HG02970 (cell line): ENCODE data around the gene THRB.
A peak's percentile ranks its signal among the peaks of the same experiment; 100 is the strongest.

Source experiments
- ATAC-seq: cut with Tn5 transposase; IDR thresholded peaks from one replicate; pipeline ENCODE4 v1.9.1; 2021; ENCODE audit warnings: mild to moderate bottlenecking, moderate library complexity, moderate number of reproducible peaks; ENCODE audit not compliant: unreplicated experiment, low FRiP score

The THRB gene

DNA sequence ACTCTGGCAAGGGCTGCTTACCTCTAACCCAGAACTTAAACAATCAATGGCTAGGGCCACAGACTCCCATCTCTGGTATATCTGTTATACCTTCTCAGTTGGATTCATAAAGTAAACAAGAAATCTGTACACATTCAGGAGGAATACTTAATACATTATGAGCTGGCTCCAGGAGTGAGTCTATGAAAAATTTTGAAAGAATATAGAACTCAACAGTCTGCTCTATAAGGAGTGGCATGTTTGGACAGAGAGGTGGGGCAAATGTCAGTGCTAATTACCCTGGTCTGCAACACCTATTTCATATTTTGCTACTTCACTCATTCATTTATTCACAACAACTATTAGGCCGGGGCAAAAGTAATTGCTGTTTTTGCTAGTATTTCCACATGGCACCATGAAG lies 245.1 kb downstream of the THRB start:
- ATAC-seq = no peak

DNA sequence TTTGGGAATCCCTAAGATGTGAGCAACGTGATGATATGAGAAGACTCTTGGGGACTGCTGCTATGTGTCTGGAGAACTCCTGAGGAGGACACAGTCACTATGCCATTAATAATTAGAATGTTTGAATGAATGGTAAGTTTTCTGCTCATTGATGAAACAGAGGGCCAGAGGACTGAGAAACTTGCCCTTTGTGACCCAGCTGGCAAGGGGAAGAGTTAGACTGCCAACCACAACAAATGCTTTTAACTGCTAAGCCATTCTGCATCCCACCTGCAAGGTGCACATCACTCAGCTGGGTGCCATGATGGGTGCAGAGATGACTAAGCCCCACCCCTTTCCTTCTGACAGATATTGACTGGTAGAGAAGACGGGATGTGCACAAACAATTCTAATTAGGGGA lies 249.6 kb downstream of the THRB start:
- ATAC-seq = no peak

DNA sequence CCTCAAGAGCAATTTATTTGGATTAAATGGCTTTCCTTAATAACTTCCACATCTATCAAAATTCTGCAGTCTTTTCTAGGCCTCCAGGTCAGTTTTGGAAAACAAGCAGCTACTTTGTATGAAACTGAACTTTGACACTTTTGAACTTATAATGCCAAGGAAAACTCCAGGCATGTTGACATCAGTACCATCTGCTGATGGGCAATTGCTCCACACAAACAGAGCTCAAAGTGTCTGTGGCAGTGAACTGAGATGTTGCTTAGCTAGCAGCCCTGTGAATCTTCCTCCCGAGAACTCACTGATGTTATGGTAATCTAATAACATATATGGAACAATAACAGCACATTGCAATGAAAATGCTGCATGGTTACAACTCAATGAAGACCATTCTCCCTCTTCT lies 250.2 kb downstream of the THRB start:
- ATAC-seq = no peak

DNA sequence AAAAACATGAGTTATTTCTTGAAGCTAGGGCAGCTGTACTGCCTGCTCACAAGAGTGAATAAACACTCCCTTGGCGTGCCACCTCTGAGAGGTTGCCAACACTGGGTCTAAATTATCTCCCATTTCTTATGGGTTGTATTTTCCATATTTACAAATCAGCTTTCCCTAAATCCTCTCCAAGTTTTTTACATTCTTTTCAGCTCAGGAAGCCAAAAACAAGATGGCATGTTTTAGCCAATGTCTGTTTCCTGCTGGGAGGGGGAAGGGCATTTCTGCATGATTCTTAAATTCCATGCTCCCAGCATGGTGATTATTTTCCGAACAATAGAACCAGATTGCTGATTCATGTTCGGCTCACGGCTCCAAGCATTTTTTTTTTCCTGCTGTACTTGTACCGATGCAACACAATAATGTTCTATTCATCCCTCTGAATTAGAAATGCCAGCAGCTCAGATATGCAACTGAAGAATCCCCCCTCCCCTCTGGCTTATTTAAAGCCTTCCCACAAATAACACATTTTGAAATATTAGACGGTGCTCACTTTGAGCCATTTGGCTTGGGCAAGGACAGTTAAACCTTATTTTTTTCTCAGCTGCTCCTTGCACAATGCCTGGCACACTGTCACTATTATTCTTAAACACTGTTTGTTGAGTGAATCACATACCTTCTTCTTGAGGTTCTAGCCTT lies 252.5 kb downstream of the THRB start:
- ATAC-seq = no peak

DNA sequence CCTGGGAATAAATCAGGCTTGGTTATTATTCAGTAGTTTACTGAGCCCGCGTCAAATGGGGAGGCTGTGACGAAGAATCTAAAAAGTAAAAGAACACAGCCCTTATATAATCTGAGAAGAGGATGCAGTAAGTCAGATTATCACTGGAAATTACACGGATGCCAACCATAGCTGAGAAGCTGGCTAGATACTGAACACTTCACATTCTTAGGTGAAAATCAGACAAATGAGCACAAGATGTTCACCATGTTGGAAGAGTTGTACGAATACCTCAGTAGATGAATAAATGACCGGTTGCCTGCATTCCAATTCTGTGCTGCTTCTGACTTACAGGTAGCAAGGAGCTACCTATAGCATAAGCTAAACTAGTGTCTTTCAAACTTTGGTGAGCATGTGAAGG lies 254.3 kb downstream of the THRB start:
- ATAC-seq = no peak

DNA sequence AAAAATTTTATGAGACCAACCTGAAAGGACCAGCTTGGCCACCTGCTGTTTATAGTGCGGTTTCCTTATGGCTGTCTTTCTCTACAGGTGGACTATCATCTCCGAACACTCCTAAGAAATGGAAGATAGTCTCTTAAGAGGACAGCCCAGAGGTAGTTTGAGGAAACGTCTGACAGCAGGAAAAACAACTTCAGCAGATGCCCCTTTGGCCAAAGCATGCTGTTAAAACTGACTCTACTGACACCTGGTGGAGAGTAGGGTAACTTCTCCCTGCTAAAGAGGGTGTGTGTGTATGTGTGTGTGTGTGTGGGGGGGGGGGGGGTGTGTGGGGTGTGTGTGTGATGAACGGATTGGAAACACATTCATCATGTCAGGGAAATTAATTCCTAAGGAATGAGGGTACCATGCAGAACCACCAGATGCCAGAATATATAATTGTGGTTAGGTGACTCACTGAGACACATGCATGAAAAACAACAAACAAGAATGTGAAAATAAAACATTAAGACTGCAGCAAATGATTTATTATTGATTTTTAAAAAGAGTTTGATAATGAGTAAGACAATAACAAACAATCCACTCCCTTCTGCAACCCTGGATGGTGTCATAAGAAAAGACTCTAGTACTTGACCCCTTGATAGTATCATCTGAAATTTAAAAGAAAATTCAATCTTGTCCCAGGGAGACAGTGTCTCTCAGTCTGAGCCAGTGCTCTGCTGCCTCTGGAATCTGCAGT lies 256.5 kb downstream of the THRB start:
- ATAC-seq = peak; percentile 65

DNA sequence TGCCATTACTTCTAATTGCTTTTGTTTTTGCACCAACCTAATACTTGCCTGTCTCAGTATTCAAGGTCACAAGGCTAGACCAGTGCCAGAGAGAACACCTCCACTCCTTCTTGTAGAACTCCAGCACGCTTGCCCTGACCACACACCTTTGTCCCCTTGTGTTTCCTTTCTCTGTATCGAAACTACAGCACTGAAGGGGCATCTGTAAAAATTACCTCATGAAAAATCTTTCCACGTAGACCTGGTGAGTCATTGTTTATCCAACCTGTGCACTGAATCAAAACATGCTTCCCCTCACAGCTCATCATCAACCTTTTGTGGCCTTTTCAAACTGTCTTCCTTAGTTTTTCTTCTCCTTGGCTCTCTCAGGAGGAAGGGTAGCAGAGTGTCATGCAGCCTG lies 259.5 kb downstream of the THRB start:
- ATAC-seq = no peak

DNA sequence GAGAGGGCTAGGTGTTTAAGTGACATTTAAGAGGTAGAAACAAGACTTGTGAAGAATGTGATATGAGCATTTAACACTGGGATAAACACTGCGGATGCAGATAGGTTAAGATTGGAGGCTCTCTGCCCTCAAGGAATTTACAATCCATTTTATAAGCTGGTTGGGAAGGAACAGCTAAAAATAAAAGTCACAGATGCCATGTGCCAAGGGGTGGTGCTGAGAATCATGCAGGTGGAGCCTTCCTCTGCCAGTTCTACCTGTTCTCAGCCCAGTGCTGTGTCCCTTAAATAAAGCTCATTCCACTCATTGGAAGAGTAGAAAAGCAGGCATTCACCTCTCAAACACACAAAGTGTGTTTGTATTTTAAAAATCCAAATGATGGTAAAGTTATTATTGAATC lies 261.9 kb downstream of the THRB start:
- ATAC-seq = no peak

DNA sequence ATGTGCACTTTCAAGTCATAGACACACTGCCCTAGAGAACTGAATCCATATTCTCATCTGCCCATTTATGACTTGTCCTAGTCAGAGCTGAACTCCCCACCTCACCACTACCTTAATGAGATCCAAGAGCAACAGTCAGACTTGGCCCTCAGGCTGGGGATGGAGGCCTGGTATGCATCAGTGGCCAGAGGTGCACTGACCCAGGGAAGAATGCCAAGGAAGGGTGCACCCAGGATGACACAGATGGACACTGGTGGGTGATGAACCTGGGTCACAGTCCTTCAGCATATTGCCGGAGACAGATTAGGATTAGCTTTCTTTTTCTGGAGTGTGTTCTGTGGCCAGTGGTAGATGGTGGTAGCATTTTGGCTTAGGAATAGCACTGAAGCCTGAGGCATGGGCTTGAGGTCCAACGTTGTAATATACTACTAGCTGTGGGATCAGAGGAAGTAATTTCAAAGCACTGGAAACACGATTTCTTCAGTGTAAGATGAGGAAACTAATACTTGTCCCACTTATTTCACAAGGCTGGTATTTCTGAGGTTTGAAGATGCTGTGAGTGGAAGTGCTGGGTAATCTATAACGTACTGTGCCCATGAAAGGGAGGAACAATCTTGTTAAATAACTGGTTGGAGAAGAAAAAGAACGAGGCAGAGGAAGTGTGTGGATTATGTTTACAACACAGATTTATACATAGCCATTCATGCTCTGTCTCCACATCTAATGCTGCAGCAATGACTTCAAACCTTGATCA lies 265.0 kb downstream of the THRB start:
- no peak for ATAC-seq

DNA sequence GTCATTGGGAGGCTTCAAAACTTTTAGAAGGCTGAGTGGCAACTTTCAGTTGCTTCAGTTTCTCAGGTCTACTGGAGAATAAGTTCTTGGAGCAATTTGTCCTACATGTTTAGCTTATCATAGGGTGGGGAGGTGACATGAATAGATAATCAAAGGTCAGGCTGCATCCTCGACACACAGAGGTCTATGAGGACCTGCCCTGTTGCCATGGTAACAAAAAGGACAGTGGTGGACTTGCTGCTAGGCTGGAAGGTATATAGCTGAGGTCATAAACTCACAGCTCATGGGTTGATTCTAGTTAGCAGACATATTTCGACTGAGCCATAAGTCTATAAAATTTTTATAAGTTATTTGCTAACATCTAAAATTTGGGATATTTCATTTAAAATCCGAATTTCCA lies 267.0 kb downstream of the THRB start:
- ATAC-seq = no peak

DNA sequence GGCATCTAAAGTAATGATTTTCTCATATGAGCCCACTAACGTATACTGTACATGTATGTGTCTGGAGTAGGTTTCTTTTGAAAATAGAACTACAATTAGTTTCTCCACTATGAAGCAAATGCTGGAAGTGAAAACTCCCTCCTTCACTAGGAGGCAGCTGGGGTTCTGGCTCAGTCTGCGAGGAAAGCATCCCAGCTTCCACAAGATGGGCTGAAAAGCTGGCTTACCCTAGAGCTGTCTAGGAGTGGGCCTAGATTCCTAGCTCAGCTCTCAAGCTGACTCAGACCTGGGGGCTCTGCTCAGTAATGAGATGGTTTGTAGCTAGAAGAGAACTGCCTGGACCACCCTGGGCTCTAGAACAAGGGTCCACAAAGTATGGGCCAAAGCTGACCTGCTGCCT lies 268.3 kb downstream of the THRB start:
- ATAC-seq = no peak

DNA sequence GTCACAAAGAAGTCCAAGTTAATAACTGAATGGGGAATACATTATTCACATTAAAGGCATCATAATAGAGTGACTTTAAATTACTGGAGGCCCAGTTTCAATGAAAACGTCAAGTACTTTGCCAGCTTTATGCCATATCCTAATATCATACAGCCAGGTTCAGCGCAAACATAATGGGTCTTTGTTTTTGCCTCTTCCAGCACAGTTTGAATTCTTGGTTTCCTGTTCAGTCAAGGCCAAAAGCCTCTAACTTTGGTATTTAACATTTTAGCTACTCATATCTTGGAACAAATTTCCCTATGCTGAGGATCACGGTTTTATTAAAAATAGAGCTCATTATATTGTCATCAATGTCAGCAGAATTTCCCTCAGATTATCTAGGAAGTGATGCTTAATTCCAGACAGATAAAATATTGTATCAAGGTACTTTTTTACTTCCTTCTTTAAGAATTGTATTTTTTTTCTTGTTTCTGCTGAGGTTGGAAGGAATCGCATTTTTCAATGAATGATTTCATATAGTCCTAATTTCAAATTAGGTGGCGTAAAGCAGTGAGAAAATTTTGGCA lies 269.2 kb downstream of the THRB start:
- ATAC-seq = no peak

DNA sequence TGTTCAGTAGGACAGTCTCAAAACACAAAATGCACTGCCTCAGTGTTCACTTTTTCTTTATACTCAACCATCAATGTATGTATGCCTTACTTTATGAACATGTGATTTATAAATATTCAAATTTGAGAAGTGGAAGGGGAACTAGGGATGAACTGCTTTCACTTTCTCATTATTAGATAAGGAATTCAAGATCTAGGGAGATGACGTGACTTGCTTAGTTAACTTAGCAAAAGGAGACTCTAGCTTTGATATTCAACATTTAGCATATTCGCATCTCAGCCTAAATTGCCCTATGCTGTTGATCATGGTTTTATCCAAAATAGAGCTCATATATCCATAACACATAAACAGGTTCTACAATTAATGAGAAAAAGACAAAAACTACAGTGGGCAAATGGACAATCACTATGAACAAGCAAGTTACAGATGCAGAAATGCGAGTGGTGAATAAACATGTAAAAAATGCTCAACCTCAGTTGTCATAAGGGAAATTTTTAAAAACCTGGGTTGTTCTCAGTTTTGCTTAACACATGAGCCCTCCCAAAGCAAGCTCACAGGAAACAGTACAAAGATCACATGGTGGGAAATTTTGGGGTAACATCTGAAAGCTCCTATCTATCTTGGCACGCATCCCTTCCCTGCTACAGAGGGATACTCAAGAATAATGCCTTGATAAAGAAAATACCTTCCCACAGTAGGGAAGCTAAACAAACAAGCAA lies 269.8 kb downstream of the THRB start:
- ATAC-seq = no peak

DNA sequence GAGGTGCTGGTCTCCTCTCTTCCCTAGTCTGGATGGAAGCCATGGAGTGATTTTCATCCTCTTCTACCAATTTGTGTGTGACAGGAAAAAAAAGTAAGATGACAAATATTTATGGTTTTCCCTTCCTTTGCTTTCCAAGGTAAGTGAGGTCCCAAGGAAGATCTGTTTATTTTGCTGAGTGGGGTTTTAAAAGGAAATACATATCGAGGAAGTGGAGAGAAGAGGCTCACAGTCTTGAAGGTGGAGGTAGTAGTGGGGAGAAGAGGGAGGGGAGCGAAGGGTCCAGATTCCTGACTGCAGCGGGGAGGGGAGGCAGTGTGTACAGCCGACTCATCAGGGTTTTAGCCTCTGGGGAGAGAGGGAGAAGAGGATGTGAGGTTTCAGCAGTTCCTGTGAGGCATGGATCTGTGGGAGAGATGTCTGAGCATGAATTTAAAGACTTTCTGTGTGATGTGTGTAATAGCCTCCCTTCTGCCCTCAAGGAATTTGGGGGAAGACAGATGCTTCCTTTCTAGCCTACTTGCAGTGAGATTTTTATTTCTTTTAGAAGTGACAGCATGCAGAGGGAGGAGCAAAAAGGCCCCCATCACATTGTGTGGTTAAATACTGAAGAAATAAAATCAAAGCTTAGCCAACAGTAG lies 272.4 kb downstream of the THRB start:
- ATAC-seq = no peak

DNA sequence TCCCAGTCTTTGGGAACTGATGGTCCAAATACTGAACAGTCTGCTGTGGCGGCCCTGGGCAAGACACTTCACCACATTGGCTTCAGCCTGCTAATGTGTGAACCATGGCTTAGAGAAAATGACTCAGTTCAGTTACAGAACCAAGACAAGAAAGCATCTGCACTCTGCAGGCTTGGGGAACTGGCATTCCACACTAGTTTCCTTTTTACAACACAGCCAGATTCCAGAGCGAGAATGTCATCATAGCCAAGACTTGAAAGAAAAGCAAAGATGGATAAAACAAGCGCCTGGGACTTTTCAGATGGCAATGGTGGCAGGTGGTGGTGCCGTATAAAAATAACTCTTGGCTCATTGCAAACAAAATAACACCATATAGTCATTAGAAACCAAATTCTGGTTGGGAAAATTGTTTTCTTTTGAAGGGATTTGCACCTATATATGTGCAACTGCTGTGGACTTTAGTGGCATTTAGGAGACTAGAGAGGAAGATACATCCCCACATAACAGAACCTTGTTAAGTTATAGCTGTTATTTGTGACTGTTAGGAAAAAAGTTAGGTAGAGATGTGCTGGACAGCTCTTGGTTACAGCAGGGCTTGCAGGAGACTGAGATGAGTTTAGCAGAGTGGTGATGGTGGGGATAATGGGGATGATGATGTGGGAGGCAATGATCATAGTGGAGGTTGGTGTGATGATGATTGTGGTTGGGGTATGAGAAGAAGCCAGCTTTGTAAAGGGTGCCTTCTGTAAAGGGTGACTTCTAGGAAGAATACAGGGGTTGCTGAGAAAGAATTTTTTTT lies 273.6 kb downstream of the THRB start:
- ATAC-seq = no peak

DNA sequence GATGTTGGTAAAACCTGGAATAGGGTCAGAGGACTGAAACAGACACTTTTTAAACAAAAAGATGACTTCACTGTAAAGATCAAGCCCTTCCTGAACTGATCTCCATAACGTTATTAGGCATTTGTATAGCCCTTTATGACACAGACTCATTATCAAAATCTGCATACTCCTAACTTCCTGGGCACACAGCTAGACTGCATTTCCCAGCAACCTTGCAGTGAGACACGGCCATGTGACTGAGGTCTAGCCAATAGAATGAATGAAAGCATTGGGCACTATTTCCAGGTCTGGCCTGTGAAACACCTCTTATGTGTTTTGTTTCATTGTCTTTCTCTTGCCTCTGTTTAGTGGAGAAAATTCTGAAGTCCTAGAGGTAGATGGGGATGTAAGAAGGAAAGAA lies 279.1 kb downstream of the THRB start:
- ATAC-seq = no peak

DNA sequence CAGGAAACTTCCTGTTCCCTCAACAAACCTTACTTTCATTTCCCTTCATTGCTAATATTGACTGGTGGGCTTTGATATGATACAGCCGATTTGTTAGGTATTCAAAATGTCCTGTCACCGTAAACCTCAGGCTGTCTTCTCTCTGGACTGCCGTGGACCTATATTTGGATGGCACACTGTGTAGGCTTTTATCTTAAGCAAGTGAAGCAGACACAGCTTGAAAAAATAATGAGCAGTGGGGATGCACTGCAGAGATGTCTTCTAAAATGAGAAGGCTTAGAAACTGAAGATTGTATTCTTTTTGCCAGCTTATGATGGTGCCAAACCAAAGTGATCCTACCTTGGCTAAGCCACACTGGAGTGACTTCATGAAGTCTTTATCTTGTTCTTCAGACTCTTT lies 283.3 kb downstream of the THRB start:
- ATAC-seq = no peak

DNA sequence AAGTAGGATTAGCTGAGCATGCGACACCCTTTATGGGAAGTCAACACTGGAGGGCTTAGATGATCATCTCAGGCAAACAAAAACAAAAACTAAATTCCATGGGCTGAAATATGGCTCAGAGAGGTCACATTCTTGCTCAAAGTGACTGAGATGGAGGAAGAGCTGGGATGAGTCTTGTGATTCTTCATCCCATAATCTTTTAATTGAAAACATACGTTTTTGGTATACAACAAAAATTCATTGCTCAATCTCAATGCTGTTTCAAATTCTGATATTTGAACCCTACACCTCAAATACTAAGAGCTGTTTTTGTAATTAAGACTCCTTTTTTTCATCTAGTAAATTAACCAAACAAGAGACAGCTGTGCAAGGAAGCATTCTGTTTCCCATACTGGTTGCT lies 292.6 kb downstream of the THRB start:
- ATAC-seq = no peak

DNA sequence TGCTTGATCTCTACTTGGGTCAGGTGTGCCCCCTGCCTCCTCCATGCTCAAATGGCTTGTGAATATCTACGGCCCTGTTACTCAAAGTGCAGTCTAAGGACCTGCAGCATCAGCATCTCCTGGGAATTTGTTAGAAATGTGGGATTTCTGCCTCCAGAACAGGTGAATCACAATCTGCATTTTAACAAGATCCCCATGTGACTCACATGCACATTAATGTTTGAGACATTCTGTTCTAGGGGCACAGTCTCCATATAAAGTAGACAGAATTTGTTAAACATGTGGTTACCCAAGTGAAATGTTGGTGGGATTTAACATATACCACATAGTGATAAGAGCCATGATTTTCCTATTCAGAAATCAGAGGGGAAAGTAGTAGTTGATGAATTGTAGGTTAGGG lies 293.3 kb downstream of the THRB start:
- no peak for ATAC-seq
